Tibial artery (tissue), 4 donors: Measurements from ENCODE around the gene CHMP3.
A peak's percentile ranks its signal among the peaks of the same experiment; 100 is the strongest.
"Not testable (repeated sequence)": the region's sequence is repeated elsewhere in the genome, so short reads cannot be mapped to it uniquely, and the experiment has no call there.

Source experiments
- DNase-seq, 2 donors: peaks; one replicate each; pipeline ENCODE4 v3.0.0-alpha.2; 2019
- H3K27ac ChIP-seq, 2 donors: fragments of 200-600 bp; sonication (generic) in 1 of 2; 1 replicate in 1 of 2; 2 replicates in 1 of 2; pipeline ENCODE4 v1.5.1; 2018 to 2019; ENCODE audit warnings: mild to moderate bottlenecking in 1 of 2
- H3K27me3 ChIP-seq, 2 donors: fragments of 200-600 bp; sonication (generic) in 1 of 2; one replicate each; pipeline versions ENCODE4 v1.5.1 to v1.6.0; 2016 to 2019
- H3K36me3 ChIP-seq, 3 donors: fragments of 200-600 bp; sonication (generic) in 2 of 3; one replicate each; pipeline ENCODE4 v1.5.1; 2016 to 2019; ENCODE audit warnings: mild to moderate bottlenecking in 2 of 3
- H3K4me1 ChIP-seq, 4 donors: fragments of 200-600 bp; sonication (generic) in 2 of 4; 1 replicate in 3 of 4; 2 replicates in 1 of 4; pipeline ENCODE4 v1.5.1; 2016 to 2019
- H3K4me3 ChIP-seq, 2 donors: fragments of 200-600 bp; sonication (generic) in 1 of 2; 1 replicate in 1 of 2; 2 replicates in 1 of 2; pipeline ENCODE4 v1.5.1; 2018 to 2019; ENCODE audit warnings: mild to moderate bottlenecking in 2 of 2
- H3K9me3 ChIP-seq, 3 donors: fragments of 200-600 bp; sonication (generic) in 1 of 3; one replicate each; pipeline ENCODE4 v1.5.1; 2016 to 2019
- intact Hi-C: fragments of 100-400 bp; cut with DNase I; formaldehyde crosslinking; loops from one replicate; pipeline ENCODE4 v1.15.0; 2023; ENCODE audit warnings: low total_unique reads
- TF ChIP-seq, protein P1 (sequence below), 2 experiments: fragments of 200-600 bp in 1 of 2; fragments of 450-650 bp in 1 of 2; IDR thresholded peaks; one replicate each; pipeline ENCODE4 v1.5.1; 2017 to 2019; ENCODE audit warnings: antibody characterized with exemption in 2 of 2, mild to moderate bottlenecking in 1 of 2, moderate library complexity in 1 of 2

Gene CHMP3

DNA sequence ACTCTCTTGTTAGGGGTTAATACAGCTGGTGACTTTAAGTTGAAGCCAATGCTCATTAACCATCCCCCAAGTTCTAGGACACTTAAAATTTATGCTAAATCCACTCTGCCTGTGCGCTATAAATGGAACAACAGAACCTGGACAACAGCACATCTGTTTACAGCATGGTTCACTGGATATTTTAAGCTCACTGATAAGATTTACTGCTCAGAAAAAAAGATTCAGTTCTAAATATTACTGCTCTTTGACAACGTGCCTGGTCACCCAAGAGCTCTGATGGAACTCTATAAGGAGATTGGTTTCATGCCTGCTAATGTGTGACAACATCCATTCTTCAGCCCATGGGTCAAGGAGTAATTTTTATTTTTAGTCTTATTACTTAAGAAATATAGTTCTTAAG, 32.9 kb upstream of the CHMP3 start:
- no peak for DNase-seq
- intact Hi-C loops: no loop called here
- no peaks in the 10 kb centered on the region for H3K27me3 ChIP-seq
- H3K36me3 ChIP-seq: no peaks in the 10 kb centered on the region
- TF ChIP-seq, protein P1, sequence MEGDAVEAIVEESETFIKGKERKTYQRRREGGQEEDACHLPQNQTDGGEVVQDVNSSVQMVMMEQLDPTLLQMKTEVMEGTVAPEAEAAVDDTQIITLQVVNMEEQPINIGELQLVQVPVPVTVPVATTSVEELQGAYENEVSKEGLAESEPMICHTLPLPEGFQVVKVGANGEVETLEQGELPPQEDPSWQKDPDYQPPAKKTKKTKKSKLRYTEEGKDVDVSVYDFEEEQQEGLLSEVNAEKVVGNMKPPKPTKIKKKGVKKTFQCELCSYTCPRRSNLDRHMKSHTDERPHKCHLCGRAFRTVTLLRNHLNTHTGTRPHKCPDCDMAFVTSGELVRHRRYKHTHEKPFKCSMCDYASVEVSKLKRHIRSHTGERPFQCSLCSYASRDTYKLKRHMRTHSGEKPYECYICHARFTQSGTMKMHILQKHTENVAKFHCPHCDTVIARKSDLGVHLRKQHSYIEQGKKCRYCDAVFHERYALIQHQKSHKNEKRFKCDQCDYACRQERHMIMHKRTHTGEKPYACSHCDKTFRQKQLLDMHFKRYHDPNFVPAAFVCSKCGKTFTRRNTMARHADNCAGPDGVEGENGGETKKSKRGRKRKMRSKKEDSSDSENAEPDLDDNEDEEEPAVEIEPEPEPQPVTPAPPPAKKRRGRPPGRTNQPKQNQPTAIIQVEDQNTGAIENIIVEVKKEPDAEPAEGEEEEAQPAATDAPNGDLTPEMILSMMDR (IDR thresholded peaks at IDR 0.05): no peak
- peaks cover 0 to 19% (median 6%) of the 10 kb centered on the region in 4 donors for H3K4me1 ChIP-seq
- no peak overlapping the region for H3K27ac ChIP-seq
- H3K4me3 ChIP-seq: no peak overlapping the region
- H3K9me3 ChIP-seq: no peaks in the 10 kb centered on the region

DNA sequence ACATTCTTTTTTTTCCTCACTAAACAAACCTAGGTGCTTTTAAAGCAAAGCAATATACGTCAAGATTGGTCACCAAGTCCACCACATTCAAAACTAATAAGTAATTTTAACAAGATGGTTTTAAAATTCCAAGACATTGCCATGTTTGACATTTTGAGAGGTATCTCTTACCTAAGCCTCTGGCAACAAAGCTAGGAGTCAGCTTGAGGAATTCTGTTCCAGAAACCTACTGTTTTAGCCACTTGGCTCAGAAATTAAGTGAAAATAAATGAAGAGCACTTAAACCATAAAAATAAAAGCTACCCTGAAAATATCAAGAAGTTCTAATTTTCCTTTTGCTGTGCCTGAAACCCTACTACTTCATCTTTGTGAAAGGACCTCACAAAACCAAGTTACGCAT, 30.0 kb upstream of the CHMP3 start:
- H3K9me3 ChIP-seq: no peaks in the 10 kb centered on the region
- no peak for DNase-seq
- TF ChIP-seq, protein P1 (IDR thresholded peaks at IDR 0.05): no peak
- H3K27ac ChIP-seq: peak overlapping the region; percentile 5 to 39
- H3K36me3 ChIP-seq: no peaks in the 10 kb centered on the region
- no peaks in the 10 kb centered on the region for H3K27me3 ChIP-seq
- H3K4me1 ChIP-seq: peaks cover 0 to 19% (median 6%) of the 10 kb centered on the region in 4 donors
- H3K4me3 ChIP-seq: no peak overlapping the region
- intact Hi-C loops: no loop called here

- peak overlapping the region; percentile 5 to 39 for H3K27ac ChIP-seq
Observed at GRCh38 chr2:86592547-86593230, 29.4 kb upstream of the CHMP3 start.

GRCh38 chr2:86589701-86590100, 26.5 kb upstream of the CHMP3 start:
- H3K36me3 ChIP-seq, H3K27ac ChIP-seq, H3K9me3 ChIP-seq, intact Hi-C loops, H3K27me3 ChIP-seq, H3K4me3 ChIP-seq, DNase-seq: not testable (repeated sequence)
- peaks cover 0 to 19% (median 6%) of the 10 kb centered on the region in 4 donors for H3K4me1 ChIP-seq

More at GRCh38 chr2:86592547-86593230, 29.4 kb upstream of the CHMP3 start:
- no peaks in the 10 kb centered on the region for H3K36me3 ChIP-seq
- DNase-seq: no peak
- TF ChIP-seq, protein P1 (IDR thresholded peaks at IDR 0.05): no peak
- intact Hi-C loops: no loop called here
- H3K4me3 ChIP-seq: no peak overlapping the region
- H3K4me1 ChIP-seq: peaks cover 0 to 19% (median 6%) of the 10 kb centered on the region in 4 donors
- H3K9me3 ChIP-seq: no peaks in the 10 kb centered on the region
- no peaks in the 10 kb centered on the region for H3K27me3 ChIP-seq

- Histone ChIP-seq H3K9me3 (no peaks in the 10 kb centered on the region), H3K36me3 (no peaks in the 10 kb centered on the region), H3K27ac (peak overlapping the region in 1 of 2 donors; percentile 42), H3K4me1 (peaks cover 0 to 11% (median 3%) of the 10 kb centered on the region in 4 donors), H3K4me3 (no peak overlapping the region), H3K27me3 (no peaks in the 10 kb centered on the region)
- TF ChIP-seq, protein P1 (IDR thresholded peaks at IDR 0.05): no peak
- intact Hi-C loops: no loop called here
- no peak for DNase-seq
Observed at GRCh38 chr2:86584151-86584913, 21.1 kb upstream of the CHMP3 start.

GRCh38 chr2:86580560-86580959, 17.3 kb upstream of the CHMP3 start:
- Histone ChIP-seq H3K4me1 (peaks cover 0 to 11% (median 3%) of the 10 kb centered on the region in 4 donors), H3K36me3 (no peaks in the 10 kb centered on the region), H3K4me3 (no peak overlapping the region), H3K9me3 (no peaks in the 10 kb centered on the region), H3K27ac (no peak overlapping the region), H3K27me3 (no peaks in the 10 kb centered on the region)
- TF ChIP-seq, protein P1 (IDR thresholded peaks at IDR 0.05): no peak
- intact Hi-C loops: no loop called here
- DNase-seq: no peak
